Spleen (tissue), 11 donors: ENCODE measurements around the gene DNAH10. TPM values are rescaled to one million over a fixed set of nuclear protein-coding genes. Genes with fewer than 3 reads are reported as not detected.
A peak's percentile ranks its signal among the peaks of the same experiment; 100 is the strongest.

ENCODE experiments used
- DNase-seq: peaks from one replicate; pipeline ENCODE4 v3.0.0-alpha.2; 2020
- H3K27ac ChIP-seq, 8 donors: fragments of 200-600 bp; sonication (generic) in 7 of 8; 1 replicate in 4 of 8; 2 replicates in 4 of 8; pipeline versions ENCODE4 v1.5.0 to v1.8.0; 2016 to 2021; ENCODE audit warnings: inconsistent platforms in 4 of 8, mild to moderate bottlenecking in 4 of 8, moderate library complexity in 1 of 8
- H3K27me3 ChIP-seq, 7 donors: fragments of 200-600 bp; sonication (generic) in 6 of 7; replicated peaks in 1 of 7; 1 replicate in 4 of 7; 2 replicates in 3 of 7; pipeline versions ENCODE4 v1.5.0 to v1.8.0; 2016 to 2021; ENCODE audit warnings: inconsistent platforms in 3 of 7, mild to moderate bottlenecking in 1 of 7
- H3K36me3 ChIP-seq, 6 donors: fragments of 200-600 bp; sonication (generic) in 5 of 6; 1 replicate in 4 of 6; 2 replicates in 2 of 6; pipeline versions ENCODE4 v1.5.0 to v1.8.0; 2016 to 2021; ENCODE audit warnings: inconsistent platforms in 2 of 6
- H3K4me1 ChIP-seq, 6 donors: fragments of 200-600 bp; sonication (generic) in 5 of 6; 1 replicate in 3 of 6; 2 replicates in 3 of 6; pipeline versions ENCODE4 v1.5.0 to v1.8.0; 2016 to 2021; ENCODE audit warnings: inconsistent platforms in 3 of 6
- H3K4me3 ChIP-seq, 8 donors: fragments of 200-600 bp; sonication (generic) in 7 of 8; 1 replicate in 4 of 8; 2 replicates in 4 of 8; pipeline versions ENCODE4 v1.5.0 to v1.8.0; 2016 to 2021; ENCODE audit warnings: inconsistent platforms in 4 of 8, mild to moderate bottlenecking in 4 of 8, moderate library complexity in 2 of 8
- H3K9me3 ChIP-seq, 8 donors: fragments of 200-600 bp; sonication (generic) in 7 of 8; 1 replicate in 4 of 8; 2 replicates in 4 of 8; pipeline versions ENCODE4 v1.5.0 to v1.8.0; 2016 to 2021; ENCODE audit warnings: inconsistent platforms in 4 of 8
- POLR2A ChIP-seq, 3 donors: fragments of 450-650 bp; IDR thresholded peaks; one replicate each; pipeline ENCODE4 v1.5.1; 2017; ENCODE audit warnings: antibody characterized with exemption in 3 of 3, mild to moderate bottlenecking in 1 of 3
- POLR2AphosphoS5 ChIP-seq, 3 donors: sonication (generic); formaldehyde crosslinking; IDR thresholded peaks; one replicate each; pipeline ENCODE4 v1.5.1; 2017; ENCODE audit warnings: antibody characterized with exemption in 3 of 3
- WGBS, 5 donors: extraction: QIAGEN DNeasy Blood & Tissue Kit in 3 of 5; methylation state at CpG; one replicate each; pipeline versions ENCODE4 v1.1.5 to v1.1.7; 2013 to 2018; 5-methylcytosine and 5-hydroxymethylcytosine counted together
- intact Hi-C: fragments of 100-400 bp; cut with DNase I; formaldehyde crosslinking; loops from one replicate; pipeline ENCODE4 v1.15.0; 2023; ENCODE audit warnings: low total_unique reads
- polyA plus RNA-seq, 3 donors: library from polyadenylated mRNA; stranded (reverse); fragments of 200-250 nt; gene quantifications; one replicate each; pipeline ENCODE4 v1.2.1, GENCODE V29; 2013
- total RNA-seq, 7 donors: library from RNA; depleted of rRNA in 3 of 7; stranded (reverse); fragments of >200 nt in 3 of 7; fragmentation: NEBNext Ultra II Directional in 4 of 7; extraction: Animal tissue kit (Norgen Biotek cat#: 25700) in 4 of 7; gene quantifications; one replicate each; pipeline versions ENCODE4 v1.1.0 to v1.2.1, GENCODE V29; 2016 to 2021
- TF ChIP-seq, protein P1 (sequence below), 11 experiments: fragments of 200-600 bp in 7 of 11; fragments of 450-650 bp in 4 of 11; sonication (generic) in 4 of 11; IDR thresholded peaks in 8 of 11; conservative IDR thresholded peaks in 3 of 11; 1 replicate in 7 of 11; 2 replicates in 4 of 11; pipeline versions ENCODE4 v1.4.0 to v1.8.0; 2016 to 2021; ENCODE audit warnings: antibody characterized with exemption in 11 of 11, inconsistent platforms in 4 of 11, mild to moderate bottlenecking in 1 of 11
- donor health status: healthy with polysubstance abuse.
- donor health status: DM: no; HTN: no; CAD: no; lungs with moderate emphysema.
- donor health status: DM: no; HTN: no; CAD: no.
- donor health status: Bipolar disorder and iron deficiency.
- donor health status: healthy.
- donor health status: DM: no; HTN: no; CAD: no.
- donor health status: DM: yes; HTN: yes; CAD: no.

Gene DNAH10
- total and polyA plus RNA-seq, 10 donors: 0.23 to 2.2 (median 0.43) TPM; not detected in 1

DNA sequence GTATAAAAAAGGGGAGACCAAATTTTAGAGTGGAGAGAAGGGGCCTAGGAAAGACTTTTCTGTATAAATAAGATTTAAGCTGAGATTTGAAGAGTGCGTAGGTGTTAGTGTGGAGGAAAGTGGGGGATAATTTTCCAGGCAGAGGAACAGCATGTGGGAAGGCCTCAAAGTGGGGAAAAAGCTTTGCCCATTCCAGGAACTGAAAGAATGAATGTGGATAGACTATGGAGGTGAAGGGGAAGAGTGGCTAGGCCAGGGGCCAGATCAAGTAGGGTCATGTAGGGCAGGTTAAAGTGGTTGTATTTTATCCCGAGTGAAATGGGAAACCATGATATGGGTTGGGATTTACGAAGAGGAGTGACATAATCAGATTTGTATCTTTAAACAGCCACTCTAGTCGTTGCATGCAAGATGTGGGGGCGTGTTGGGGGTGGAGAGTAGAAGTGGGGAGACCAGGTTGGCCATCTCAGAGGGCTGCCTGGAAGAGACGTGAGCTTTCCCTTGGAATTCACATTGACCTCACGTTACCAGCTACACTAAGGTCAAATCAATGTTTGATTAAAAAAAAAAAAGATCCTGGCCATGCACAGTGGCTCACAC is 214.2 kb downstream of the DNAH10 start:
- H3K27ac ChIP-seq: no peak overlapping the region
- 87 to 95% (median 91%) methylated on average over 7 of the region's 7 CpGs for WGBS, 5 donors
- H3K9me3 ChIP-seq: no peaks in the 10 kb centered on the region
- intact Hi-C loops: no loop called here
- H3K4me1 ChIP-seq: peaks cover 0 to 31% (median 21%) of the 10 kb centered on the region in 6 donors
- H3K4me3 ChIP-seq: no peak overlapping the region
- peaks cover 0 to 28% (median 3%) of the 10 kb centered on the region in 6 donors for H3K36me3 ChIP-seq
- TF ChIP-seq, protein P1, sequence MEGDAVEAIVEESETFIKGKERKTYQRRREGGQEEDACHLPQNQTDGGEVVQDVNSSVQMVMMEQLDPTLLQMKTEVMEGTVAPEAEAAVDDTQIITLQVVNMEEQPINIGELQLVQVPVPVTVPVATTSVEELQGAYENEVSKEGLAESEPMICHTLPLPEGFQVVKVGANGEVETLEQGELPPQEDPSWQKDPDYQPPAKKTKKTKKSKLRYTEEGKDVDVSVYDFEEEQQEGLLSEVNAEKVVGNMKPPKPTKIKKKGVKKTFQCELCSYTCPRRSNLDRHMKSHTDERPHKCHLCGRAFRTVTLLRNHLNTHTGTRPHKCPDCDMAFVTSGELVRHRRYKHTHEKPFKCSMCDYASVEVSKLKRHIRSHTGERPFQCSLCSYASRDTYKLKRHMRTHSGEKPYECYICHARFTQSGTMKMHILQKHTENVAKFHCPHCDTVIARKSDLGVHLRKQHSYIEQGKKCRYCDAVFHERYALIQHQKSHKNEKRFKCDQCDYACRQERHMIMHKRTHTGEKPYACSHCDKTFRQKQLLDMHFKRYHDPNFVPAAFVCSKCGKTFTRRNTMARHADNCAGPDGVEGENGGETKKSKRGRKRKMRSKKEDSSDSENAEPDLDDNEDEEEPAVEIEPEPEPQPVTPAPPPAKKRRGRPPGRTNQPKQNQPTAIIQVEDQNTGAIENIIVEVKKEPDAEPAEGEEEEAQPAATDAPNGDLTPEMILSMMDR (IDR thresholded peaks at IDR 0.05 in 8 of 11, conservative IDR thresholded peaks at IDR 0.05 in 3 of 11): no peak
- TF ChIP-seq POLR2A (IDR thresholded peaks at IDR 0.05): no peak
- no peak for TF ChIP-seq POLR2AphosphoS5 (IDR thresholded peaks at IDR 0.05)
- no peak for DNase-seq
- H3K27me3 ChIP-seq: peaks cover 0 to 5% (median 0%) of the 10 kb centered on the region in 7 donors

DNA sequence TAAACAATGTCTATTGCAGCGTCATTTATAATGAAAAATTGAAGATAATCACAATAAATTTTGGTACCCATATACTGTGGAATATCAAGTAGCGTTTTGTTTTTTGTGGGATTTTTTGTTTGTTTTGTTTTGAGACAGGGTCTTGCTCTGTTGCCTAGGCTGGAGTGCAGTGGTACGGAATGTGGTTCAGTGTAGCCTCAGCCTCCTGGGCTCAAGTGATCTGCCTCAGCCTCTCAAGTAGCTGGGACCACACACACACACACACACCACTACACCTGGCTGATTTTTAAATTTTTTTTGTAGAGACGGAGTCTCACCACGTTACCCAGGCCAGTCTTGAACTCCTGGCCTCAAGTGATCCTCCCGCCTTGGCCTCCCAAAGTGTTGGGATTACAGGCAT is 217.5 kb downstream of the DNAH10 start:
- H3K4me3 ChIP-seq: no peak overlapping the region
- no peaks in the 10 kb centered on the region for H3K9me3 ChIP-seq
- H3K27ac ChIP-seq: no peak overlapping the region
- H3K36me3 ChIP-seq: peaks cover 0 to 28% (median 3%) of the 10 kb centered on the region in 6 donors
- no peak for DNase-seq
- H3K4me1 ChIP-seq: peaks cover 0 to 24% (median 9%) of the 10 kb centered on the region in 6 donors
- no peaks in the 10 kb centered on the region for H3K27me3 ChIP-seq
- intact Hi-C loops: no loop called here
- TF ChIP-seq POLR2A (IDR thresholded peaks at IDR 0.05) (no peak), POLR2AphosphoS5 (IDR thresholded peaks at IDR 0.05) (no peak)
- TF ChIP-seq, protein P1 (IDR thresholded peaks at IDR 0.05 in 8 of 11, conservative IDR thresholded peaks at IDR 0.05 in 3 of 11): no peak
- WGBS, 5 donors: 95 to 98% (median 97%) methylated on average over 6 of the region's 6 CpGs

DNA sequence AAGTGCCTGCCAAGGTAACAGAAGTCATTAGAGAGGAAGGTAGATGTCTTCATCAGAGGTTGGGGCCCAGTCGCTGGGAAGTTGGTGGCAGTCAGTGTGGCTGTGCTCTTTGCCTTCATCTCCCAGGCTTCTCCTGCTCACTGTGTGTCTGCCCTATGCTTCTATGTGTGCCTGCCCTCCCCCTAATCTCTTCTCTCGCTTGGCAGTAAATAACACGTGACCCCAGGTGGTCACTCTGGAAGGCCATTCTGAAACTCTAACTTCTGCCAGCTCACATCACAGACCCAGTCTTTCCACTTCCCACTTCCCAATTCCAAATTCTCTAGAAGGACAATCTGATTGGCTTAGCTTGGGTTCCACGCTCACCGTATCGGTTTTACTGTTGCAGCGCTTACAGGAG is 220.2 kb downstream of the DNAH10 start:
- no peak overlapping the region for H3K4me3 ChIP-seq
- peaks cover 0 to 33% (median 16%) of the 10 kb centered on the region in 6 donors for H3K4me1 ChIP-seq
- no peaks in the 10 kb centered on the region for H3K27me3 ChIP-seq
- peaks cover 0 to 13% (median 0%) of the 10 kb centered on the region in 6 donors for H3K36me3 ChIP-seq
- 86 to 96% (median 92%) methylated on average over 7 of the region's 7 CpGs for WGBS, 5 donors
- H3K27ac ChIP-seq: no peak overlapping the region
- H3K9me3 ChIP-seq: no peaks in the 10 kb centered on the region
- TF ChIP-seq POLR2AphosphoS5 (IDR thresholded peaks at IDR 0.05) (no peak), POLR2A (IDR thresholded peaks at IDR 0.05) (no peak)
- TF ChIP-seq, protein P1 (IDR thresholded peaks at IDR 0.05 in 8 of 11, conservative IDR thresholded peaks at IDR 0.05 in 3 of 11): no peak
- no peak for DNase-seq
- intact Hi-C loops: loop anchor here (10.0 kb wide), 1 partner anchor 177 kb away; no protein-coding TSS in a partner anchor

DNA sequence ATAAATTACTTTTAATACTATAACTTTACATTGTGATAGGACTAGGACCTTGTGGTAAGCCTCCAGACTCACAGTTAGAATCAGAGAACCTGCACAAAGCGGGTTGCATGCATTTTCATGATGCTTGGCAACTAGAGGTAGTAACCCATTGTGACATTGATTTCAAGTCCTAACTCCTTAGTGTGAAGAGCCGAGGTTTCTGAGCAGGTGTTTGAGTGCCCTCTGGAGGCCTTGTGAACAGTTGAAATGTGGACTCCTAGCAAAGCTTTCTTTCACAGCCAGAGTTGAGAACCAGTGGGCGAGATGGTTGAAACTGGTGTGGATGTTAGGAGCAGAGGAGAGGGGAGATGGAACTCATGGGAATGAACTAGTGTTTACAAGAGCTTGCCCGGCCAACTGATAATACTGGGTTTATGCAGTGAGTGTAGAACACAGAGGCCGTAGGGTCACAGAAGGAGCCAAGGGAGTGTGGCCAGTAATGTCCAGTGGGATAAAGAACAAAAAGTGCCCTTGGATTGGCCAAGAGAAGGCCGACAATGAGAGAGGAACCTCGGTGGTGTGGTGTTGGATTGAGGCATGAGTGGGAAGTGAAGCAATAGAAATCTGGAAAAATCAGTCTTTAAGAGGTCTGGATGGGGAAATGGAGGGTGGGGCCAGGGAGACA is 221.9 kb downstream of the DNAH10 start:
- intact Hi-C loops: loop anchor here (2.0 to 10.0 kb wide), 2 partner anchors 79 to 179 kb away; no protein-coding TSS in a partner anchor
- peaks cover 0 to 24% (median 7%) of the 10 kb centered on the region in 6 donors for H3K36me3 ChIP-seq
- TF ChIP-seq POLR2A (IDR thresholded peaks at IDR 0.05): no peak
- TF ChIP-seq, protein P1 (IDR thresholded peaks at IDR 0.05 in 8 of 11, conservative IDR thresholded peaks at IDR 0.05 in 3 of 11): peak; percentile 27 to 74 (median 54)
- no peak for DNase-seq
- H3K4me3 ChIP-seq: no peak overlapping the region
- H3K4me1 ChIP-seq: peaks cover 0 to 40% (median 16%) of the 10 kb centered on the region in 6 donors
- no peaks in the 10 kb centered on the region for H3K27me3 ChIP-seq
- no peaks in the 10 kb centered on the region for H3K9me3 ChIP-seq
- no peak overlapping the region for H3K27ac ChIP-seq
- WGBS, 5 donors: 52 to 64% (median 57%) methylated on average over 7 of the region's 7 CpGs
